Left ventricle myocardium superior (tissue), 1 donor: ENCODE measurements around the gene GCHFR. TPM values are rescaled to one million over a fixed set of nuclear protein-coding genes. Genes with fewer than 3 reads are reported as not detected.

Source experiments
- ATAC-seq: fragments of 200-7000 bp; cut with Tn5 transposase; one replicate; pipeline ENCODE4 v1.9.1; 2020; ENCODE audit warnings: mild to moderate bottlenecking, moderate library complexity
- DNase-seq: peaks from one replicate; pipeline ENCODE4 v3.0.0-alpha.2; 2020
- intact Hi-C: fragments of 100-400 bp; cut with micrococcal nuclease; formaldehyde crosslinking; loops from one replicate; pipeline ENCODE4 v1.11.0; 2022
- total RNA-seq: library from RNA; stranded (reverse); fragmentation: NEBNext Ultra II Directional; extraction: Animal tissue kit (Norgen Biotek cat#: 25700); gene quantifications from one replicate; pipeline ENCODE4 v1.2.1, GENCODE V29; 2021
- donor health status: DM: no; HTN: yes; CAD: no; lungs with severe emphysema.

GCHFR gene
- total RNA-seq, 1 donor from 2014 or later, result 5.6 TPM

DNA sequence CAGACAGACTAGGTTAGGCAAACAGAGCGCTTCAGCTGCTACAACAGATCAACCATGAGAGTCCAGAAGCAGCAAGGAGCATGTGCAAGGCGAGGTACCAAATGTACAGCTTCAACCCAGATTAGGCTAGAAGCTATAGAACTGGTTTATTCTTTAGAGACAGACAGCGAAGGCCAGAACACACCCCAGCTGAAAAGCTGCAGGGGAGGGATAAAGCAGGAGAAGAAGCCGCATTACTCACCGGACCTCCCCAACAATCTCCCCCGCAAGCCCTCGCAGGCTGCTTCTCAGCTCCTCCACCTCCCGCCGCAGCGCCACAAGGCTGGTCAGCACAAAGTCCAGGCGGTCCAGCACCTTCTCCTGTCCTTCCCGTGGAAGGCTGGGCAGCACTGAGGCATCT is 12.1 kb upstream of the GCHFR start:
- ATAC-seq (no peak), DNase-seq (no peak)
- intact Hi-C loops, result no loop called here

DNA sequence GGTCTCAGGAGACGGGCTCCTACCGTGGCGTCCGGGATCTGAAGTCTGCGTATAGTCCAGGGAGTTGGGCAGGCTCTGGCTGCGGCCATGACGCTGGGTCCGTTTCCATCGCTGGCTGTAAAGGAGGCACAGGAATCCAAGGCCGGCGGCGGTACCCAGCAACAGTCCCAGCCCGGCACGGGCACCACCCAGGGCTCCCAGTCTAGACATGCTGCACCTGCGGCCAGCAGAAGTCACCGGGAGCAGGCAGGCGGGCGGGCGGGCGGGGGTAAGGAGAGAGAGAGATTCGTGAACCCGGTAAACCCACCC is 9.3 kb upstream of the GCHFR start:
- intact Hi-C loops, result no loop called here
- DNase-seq (no peak), ATAC-seq (peak; percentile 46)

DNA sequence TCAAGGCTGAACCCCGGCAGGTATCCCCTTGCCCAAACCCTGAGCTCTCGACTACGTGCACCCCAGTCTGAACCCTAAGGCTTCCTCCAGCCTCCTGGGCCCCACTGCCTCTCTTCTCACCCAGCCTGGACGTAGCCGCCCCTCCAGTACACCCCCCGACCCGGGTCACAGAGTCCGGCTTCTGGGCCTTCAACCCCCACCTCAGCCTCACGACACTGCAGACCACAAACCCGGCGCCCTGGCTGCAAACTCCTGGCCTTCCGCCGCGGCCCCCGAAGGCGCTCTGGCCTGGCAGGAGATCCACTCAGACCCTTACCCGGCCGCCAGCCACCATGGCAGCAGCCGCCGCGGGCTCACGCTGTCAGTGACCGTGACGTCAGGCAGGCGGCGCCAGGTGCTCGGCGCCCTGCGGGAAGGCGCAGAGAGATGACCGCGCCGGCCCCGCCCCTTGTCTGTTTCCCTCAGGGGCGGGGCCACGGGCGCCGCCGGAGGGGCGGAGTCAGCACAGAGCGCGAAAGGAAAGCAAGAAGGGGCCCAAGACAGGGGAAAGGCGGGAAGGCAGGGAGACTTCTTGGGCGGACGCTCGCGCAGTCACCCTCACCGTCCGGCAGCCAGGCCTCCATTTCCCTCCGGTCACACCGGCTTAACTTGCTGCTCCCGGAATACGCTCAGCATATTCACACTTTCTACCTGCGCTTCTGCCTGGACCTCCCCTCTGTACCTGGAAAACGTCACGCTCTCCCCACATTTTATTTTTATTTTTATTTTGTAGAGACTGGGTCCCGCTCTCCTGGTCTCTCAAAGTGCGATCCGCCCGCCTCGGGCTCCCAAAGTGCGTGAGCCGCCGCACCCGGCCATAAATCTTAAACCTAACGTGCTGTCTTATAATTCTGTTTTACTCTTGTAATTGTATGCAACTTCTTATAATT is 8.7 kb upstream of the GCHFR start, which contains the start of gene RMDN3:
Gene RMDN3, minus strand, starts transcription at position 372 of the 929 bp plus-strand sequence. CDS start 471 bp downstream, outside the sequence.
- intact Hi-C loops, result no loop called here
- ATAC-seq (peak; percentile 99), DNase-seq (peak; percentile 97)

DNA sequence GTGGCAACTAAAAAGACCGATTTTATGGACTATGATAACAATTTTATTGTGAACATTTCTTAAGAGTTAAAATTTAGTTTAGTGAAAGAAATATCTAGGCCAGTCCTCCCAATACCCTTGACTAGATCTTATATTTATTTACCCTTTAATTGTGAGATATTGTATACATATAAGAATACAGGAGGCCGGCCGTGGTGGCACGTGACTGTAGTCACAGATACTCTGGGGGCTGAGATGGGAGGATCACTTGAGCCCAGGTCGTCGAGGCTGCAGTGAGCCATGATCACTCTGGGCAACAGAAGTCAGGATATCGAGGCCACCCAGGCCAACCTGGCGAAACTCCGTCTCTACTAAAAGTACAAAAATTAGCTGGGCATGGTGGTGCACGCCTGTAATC is 8.1 kb upstream of the GCHFR start:
- DNase-seq (no peak), ATAC-seq (no peak)
- intact Hi-C loops, result no loop called here

GRCh38 chr15:40756938-40757337 is 6.9 kb upstream of the GCHFR start:
- no peak for ATAC-seq
- DNase-seq, result no peak
- intact Hi-C loops, result no loop called here

DNA sequence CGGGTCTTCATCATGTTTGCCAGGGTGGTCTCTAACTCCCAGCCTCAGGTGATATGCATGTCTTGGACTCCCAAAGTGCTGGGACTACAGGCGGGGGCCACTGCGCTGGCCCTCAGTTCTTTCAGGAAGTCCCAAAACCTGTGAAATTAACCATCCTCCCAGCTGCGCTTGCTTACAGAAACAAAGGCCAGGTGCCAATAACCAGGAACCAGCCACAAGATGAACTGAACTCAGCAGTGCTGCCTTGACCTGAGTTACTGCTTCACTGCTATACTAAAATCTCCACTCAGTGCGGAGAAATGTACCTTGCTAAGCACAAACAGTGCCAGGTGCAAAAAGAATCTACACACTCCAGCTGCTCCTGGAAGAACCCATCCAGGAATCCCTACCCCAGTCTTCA is 3.9 kb upstream of the GCHFR start:
- DNase-seq (no peak), ATAC-seq (no peak)
- intact Hi-C loops, result no loop called here

DNA sequence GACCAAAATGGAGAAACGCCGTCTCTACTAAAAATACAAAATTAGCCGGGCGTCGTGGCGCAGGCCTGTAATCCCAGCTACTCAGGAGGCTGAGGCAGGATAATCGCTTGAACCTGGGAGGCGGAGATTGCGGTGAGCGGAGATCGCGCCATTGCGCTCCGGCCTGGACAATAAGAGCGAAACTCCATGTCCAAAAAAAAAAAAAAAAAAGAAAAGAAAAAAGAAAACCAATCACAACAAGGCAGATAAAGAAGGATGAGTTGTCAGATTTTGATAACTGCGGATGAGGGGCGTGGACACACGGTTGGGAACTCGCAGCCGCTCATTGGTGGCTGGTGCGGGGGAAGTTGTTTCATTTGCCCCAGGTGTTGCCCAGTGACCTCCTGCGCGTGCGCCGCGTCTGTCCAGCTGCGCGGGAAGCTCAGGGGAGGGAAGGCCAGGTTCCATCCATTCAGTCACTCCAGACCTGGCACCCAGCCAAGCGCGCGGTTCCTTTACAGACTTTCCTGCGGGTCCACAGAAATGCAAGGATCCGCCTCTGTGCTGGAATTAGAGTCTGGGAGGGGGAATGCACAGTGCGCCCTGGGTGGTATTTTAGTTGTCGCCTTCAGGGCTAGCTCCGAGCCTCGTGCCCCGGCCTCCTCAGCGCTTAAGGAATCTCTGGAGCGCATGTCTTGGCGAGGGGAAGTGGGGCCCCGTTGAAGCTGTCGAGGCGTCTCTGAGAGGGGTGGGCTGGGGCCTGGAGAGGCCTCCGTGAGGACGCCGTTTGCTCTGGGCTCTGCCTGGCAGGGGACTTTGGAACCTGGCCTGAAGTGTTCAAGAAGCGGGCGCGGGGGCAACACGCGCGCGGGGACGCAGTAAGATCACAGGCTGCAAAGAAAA is 708 bp upstream of the GCHFR start:
- intact Hi-C loops, result no loop called here
- DNase-seq (peak; percentile 82), ATAC-seq (peak; percentile 32)

- ATAC-seq (peak; percentile 10), DNase-seq (no peak)
- intact Hi-C loops, result no loop called here
These were observed 798 bp downstream of the GCHFR start for GRCh38 chr15:40764629-40765103.

GRCh38 chr15:40766194-40766815 is 2.4 kb downstream of the GCHFR start:
- intact Hi-C loops, result no loop called here
- ATAC-seq, result no peak
- DNase-seq, result no peak

- ATAC-seq (no peak), DNase-seq (no peak)
- intact Hi-C loops, result no loop called here
These were observed 3.3 kb downstream of the GCHFR start for GRCh38 chr15:40766906-40767837.

GRCh38 chr15:40767838-40768500 is 4.1 kb downstream of the GCHFR start:
- ATAC-seq (no peak), DNase-seq (no peak)
- intact Hi-C loops, result no loop called here

GRCh38 chr15:40768521-40769273 is 4.8 kb downstream of the GCHFR start:
- DNase-seq, result no peak
- no peak for ATAC-seq
- intact Hi-C loops, result no loop called here

DNA sequence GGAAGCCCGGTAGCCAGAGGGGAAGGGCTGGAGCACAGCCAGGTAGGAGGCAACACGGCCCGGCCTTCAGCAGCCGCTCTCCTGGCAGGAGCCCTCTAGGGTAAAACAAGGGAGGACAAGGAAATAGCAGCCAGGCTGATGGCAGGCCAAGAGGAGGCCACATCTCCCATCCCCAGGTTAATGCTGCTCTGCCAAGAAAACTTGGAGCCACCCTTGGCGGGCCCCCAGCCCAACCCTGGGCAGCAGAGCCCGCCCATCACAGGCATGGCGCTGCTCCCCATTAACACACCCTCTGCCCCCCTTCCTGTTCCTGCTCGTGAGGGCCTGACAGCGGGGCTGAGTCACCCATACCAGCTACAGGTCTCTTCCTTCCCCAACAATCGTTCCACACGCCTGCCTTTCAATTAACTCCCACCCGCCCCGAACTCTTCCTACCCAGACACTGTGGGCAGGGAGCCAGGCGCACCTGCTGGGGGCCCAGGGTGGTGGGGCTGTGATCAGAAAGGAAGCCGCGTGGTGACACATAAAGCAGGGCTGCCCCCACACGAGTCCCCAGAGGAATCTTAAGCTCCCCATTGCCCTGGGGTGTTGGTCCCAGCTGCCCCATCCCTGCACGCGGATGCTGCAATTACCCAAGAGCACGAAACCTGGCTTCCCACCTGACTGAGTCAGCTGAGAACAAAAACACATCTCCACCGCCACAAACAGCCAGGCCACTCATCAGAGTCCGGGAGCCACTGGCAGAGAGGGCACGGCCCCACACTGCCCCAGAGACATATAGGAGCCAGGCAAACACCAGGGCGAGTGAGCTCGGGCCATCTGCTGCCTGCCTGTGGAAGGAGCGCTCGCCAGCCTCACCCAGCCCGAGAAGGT is 5.6 kb downstream of the GCHFR start, which contains the start of gene C15orf62:
Gene C15orf62, plus strand, starts transcription at position 707 of the 873 bp plus-strand sequence. CDS start 516 bp downstream, outside the sequence.
- intact Hi-C loops, result no loop called here
- no peak for ATAC-seq
- DNase-seq, result no peak

- DNase-seq (no peak), ATAC-seq (no peak)
- intact Hi-C loops, result no loop called here
These were observed 6.4 kb downstream of the GCHFR start for GRCh38 chr15:40770147-40770721.

DNA sequence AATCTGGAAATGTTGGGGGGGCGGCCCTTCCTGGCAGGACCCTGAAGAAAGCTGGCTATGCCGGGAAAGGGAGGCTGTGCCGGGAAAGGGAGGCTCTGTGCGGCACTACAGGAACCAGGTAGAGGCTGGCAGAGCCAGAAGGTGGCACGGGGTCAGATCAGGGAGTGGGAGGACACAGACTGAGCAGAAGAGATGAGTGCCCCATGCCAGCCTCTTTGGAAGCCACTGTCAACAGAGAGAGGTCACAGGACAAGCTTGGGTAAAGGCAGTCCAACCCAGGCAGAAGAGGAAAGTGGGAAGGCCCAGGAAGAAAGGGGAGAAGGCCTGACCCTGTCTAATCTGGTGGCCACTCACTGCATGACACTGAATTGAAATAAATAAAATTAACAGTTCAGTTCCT is 7.4 kb downstream of the GCHFR start:
- intact Hi-C loops, result no loop called here
- DNase-seq (no peak), ATAC-seq (no peak)

- no peak for ATAC-seq
- intact Hi-C loops, result no loop called here
- no peak for DNase-seq
These were observed 8.1 kb downstream of the GCHFR start for GRCh38 chr15:40772014-40772413.
